ENCODE measurements around the gene SERPINB6.

DNA sequence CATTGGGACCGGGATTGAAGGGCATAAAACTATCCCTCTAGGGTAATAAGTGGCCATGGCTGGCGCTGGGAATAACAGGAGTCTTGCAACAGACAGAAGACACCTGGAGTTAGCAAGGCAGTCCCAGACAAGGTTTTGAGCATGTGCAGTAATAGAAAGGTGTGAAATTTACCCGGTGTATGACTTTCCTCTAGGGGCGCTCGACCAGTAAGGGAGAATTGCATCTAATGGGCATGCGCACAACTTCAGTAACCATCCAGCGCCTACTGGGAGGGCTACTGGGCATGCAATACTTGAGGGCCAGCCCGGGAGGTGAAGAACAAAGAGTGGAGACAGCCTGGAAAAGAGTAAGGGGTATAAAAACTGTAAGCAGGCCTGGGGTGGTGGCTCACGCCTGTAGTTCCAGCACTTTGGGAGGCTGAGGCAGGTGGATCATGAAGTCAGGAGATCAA is 32.7 kb downstream of the SERPINB6 start:
- TF ChIP-seq CTCF (IDR thresholded peaks at IDR 0.05) (no peak), POLR2AphosphoS5 (IDR thresholded peaks at IDR 0.05; ENCODE audit: insufficient read depth in 1 of 2, low read depth in 1 of 2) (no peak)
